Endodermal cell (in vitro differentiated cells): ENCODE measurements around the gene NIPAL4. TPM values are rescaled to one million over a fixed set of nuclear protein-coding genes. Genes with fewer than 3 reads are reported as not detected.

Source experiments
- DNase-seq: peaks from one replicate; pipeline ENCODE4 v3.0.0-alpha.2; 2017
- H3K27ac ChIP-seq: 2 replicates; pipeline ENCODE4 v1.5.1; 2013; ENCODE audit warnings: mild to moderate bottlenecking, low read depth, low read length, moderate library complexity
- H3K27me3 ChIP-seq: 2 replicates; pipeline ENCODE4 v1.6.1; 2013; ENCODE audit warnings: mild to moderate bottlenecking, low read length, moderate library complexity; ENCODE audit not compliant: insufficient read depth, control insufficient read depth, poor library complexity, severe bottlenecking
- H3K36me3 ChIP-seq: 2 replicates; pipeline ENCODE4 v1.7.0; 2013; ENCODE audit warnings: mild to moderate bottlenecking, low read length, moderate library complexity; ENCODE audit not compliant: control insufficient read depth, insufficient read depth
- H3K4me1 ChIP-seq: one replicate; pipeline ENCODE4 v1.7.0; 2013; ENCODE audit warnings: low read length; ENCODE audit not compliant: control insufficient read depth, insufficient read depth
- H3K4me3 ChIP-seq: 2 replicates; pipeline ENCODE4 v1.5.1; 2013; ENCODE audit warnings: mild to moderate bottlenecking, low read length, moderate library complexity
- H3K9ac ChIP-seq: 2 replicates; pipeline ENCODE4 v1.6.1; 2013; ENCODE audit warnings: mild to moderate bottlenecking, low read length, moderate library complexity; ENCODE audit not compliant: poor library complexity, severe bottlenecking; ENCODE audit errors: extremely low read depth
- H3K9me3 ChIP-seq: 2 replicates; pipeline ENCODE4 v1.6.1; 2013; ENCODE audit warnings: mild to moderate bottlenecking, low read length, moderate library complexity; ENCODE audit not compliant: control insufficient read depth
- H3K27ac Mint-ChIP-seq: 2 replicates; pipeline ENCODE4 v1.8.0; 2020; ENCODE audit warnings: mixed read lengths
- H3K27me3 Mint-ChIP-seq: 2 replicates; pipeline ENCODE4 v1.8.0; 2021; ENCODE audit warnings: mild to moderate bottlenecking, mixed read lengths; ENCODE audit not compliant: insufficient read depth
- H3K36me3 Mint-ChIP-seq: 2 replicates; pipeline ENCODE4 v1.8.0; 2020; ENCODE audit warnings: low read depth, mixed read lengths
- H3K4me1 Mint-ChIP-seq: 2 replicates; pipeline ENCODE4 v1.8.0; 2020; ENCODE audit warnings: mixed read lengths
- H3K4me3 Mint-ChIP-seq: 2 replicates; pipeline ENCODE4 v1.8.0; 2020; ENCODE audit warnings: mild to moderate bottlenecking, moderate library complexity, mixed read lengths
- H3K9me3 Mint-ChIP-seq: 2 replicates; pipeline ENCODE4 v1.8.0; 2020; ENCODE audit warnings: mild to moderate bottlenecking, mixed read lengths
- WGBS, 2 experiments: methylation state at CpG; one replicate each; pipeline versions ENCODE4 v1.1.5 to v1.1.7; 2013; ENCODE audit warnings: missing lambda C conversion rate in 2 of 2, mixed read lengths in 1 of 2; ENCODE audit not compliant: insufficient coverage in 1 of 2, insufficient read length in 1 of 2; 5-methylcytosine and 5-hydroxymethylcytosine counted together
- total RNA-seq, 2 donors: library from RNA; stranded (reverse); fragmentation: NEBNext Ultra II Directional in 1 of 2; extraction: Animal tissue kit (Norgen Biotek cat#: 25700) in 1 of 2; gene quantifications; 2 replicates in 1 of 2; 3 replicates in 1 of 2; pipeline ENCODE4 v1.2.1, GENCODE V29; 2021
- TF ChIP-seq, protein P1 (sequence below): fragments of 200-600 bp; sonication (generic); conservative IDR thresholded peaks from 2 replicates; pipeline ENCODE4 v1.5.0; 2021; ENCODE audit warnings: antibody characterized with exemption, mild to moderate bottlenecking

Gene NIPAL4
- total RNA-seq, 2 donors from 2014 or later = not detected

DNA sequence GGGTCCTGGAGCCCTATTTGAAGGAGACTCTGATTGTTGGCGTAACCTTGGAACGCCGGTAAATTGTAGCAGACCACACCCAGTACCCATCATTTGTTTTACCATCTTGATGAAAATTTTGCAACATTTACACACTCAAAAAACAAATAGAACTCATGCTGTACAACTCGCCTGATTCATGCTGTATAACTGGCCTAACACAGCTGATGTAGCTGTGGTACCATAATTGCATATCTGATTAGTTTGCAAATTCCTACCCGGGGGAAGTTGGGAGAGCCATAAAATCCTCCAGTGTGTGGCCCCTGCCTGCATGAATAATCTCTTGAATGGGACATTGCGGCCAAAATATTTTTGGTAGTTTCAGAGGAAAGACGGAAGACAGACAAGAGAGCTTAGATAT is 9.7 kb downstream of the NIPAL4 start:
- DNase-seq = no peak
- Histone ChIP-seq H3K27me3 (no peaks in the 10 kb centered on the region), H3K36me3 (peaks cover 25% of the 10 kb centered on the region), H3K9me3 (no peaks in the 10 kb centered on the region), H3K27ac (no peak overlapping the region), H3K9ac (no peak overlapping the region), H3K4me1 (no peaks in the 10 kb centered on the region), H3K4me3 (no peak overlapping the region)
- H3K4me3 Mint-ChIP-seq = no peak overlapping the region
- TF ChIP-seq, protein P1, sequence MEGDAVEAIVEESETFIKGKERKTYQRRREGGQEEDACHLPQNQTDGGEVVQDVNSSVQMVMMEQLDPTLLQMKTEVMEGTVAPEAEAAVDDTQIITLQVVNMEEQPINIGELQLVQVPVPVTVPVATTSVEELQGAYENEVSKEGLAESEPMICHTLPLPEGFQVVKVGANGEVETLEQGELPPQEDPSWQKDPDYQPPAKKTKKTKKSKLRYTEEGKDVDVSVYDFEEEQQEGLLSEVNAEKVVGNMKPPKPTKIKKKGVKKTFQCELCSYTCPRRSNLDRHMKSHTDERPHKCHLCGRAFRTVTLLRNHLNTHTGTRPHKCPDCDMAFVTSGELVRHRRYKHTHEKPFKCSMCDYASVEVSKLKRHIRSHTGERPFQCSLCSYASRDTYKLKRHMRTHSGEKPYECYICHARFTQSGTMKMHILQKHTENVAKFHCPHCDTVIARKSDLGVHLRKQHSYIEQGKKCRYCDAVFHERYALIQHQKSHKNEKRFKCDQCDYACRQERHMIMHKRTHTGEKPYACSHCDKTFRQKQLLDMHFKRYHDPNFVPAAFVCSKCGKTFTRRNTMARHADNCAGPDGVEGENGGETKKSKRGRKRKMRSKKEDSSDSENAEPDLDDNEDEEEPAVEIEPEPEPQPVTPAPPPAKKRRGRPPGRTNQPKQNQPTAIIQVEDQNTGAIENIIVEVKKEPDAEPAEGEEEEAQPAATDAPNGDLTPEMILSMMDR = no peak
- peaks cover 5% of the 10 kb centered on the region for H3K27me3 Mint-ChIP-seq
- WGBS, 2 experiments = 89 to 91% methylated on average over 6 to 7 of the region's 7 CpGs
- H3K4me1 Mint-ChIP-seq = peaks cover 5% of the 10 kb centered on the region
- H3K9me3 Mint-ChIP-seq = no peaks in the 10 kb centered on the region
- peaks cover 13% of the 10 kb centered on the region for H3K36me3 Mint-ChIP-seq
- no peak overlapping the region for H3K27ac Mint-ChIP-seq

DNA sequence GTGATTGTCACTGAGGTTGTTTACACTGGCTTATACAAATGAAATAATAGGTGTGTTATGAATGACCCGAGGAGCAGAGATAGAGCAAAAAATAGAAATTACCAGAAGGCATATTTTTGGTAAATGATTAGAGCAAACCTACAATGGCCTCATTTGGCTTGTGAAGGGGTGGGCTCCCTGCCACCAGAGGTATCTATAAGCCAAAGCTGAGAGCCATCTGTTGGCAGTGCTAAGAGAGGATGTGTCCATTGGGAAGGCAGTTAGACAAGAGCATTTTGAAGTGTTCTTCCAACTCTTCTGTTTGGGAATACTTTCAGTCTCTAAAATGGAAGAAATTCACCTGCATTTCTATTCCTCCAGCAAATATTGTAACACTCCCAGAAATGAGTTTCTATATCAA is 10.6 kb downstream of the NIPAL4 start:
- no peak overlapping the region for H3K4me3 ChIP-seq
- no peak overlapping the region for H3K4me3 Mint-ChIP-seq
- no peaks in the 10 kb centered on the region for H3K9me3 ChIP-seq
- TF ChIP-seq, protein P1 = no peak
- no peaks in the 10 kb centered on the region for H3K4me1 ChIP-seq
- WGBS, 2 experiments = 95 to 100% methylated on average over 1 of the region's 1 CpG
- no peak overlapping the region for H3K27ac Mint-ChIP-seq
- no peaks in the 10 kb centered on the region for H3K27me3 ChIP-seq
- no peak overlapping the region for H3K27ac ChIP-seq
- H3K9me3 Mint-ChIP-seq = no peaks in the 10 kb centered on the region
- H3K4me1 Mint-ChIP-seq = peaks cover 5% of the 10 kb centered on the region
- peaks cover 19% of the 10 kb centered on the region for H3K36me3 Mint-ChIP-seq
- H3K27me3 Mint-ChIP-seq = peaks cover under 1% of the 10 kb centered on the region
- peaks cover 34% of the 10 kb centered on the region for H3K36me3 ChIP-seq
- H3K9ac ChIP-seq = no peak overlapping the region
- no peak for DNase-seq

DNA sequence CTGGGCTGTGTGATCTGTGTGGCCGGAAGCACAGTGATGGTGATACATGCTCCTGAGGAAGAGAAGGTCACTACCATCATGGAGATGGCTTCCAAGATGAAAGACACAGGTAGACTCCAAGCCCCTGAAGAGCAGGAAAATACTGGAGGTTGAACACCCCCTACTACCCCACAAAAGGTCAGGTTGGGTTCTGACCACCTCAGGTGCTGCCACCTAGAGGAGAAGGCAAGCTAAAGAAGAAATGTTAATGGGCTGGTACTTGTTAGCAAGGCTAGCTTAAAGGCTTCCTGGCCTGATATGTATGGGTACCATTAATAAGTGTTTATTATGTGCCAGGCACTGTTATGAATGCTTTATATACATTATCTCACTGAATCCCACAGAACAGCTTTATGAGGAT is 11.7 kb downstream of the NIPAL4 start:
- peak; percentile 80 for DNase-seq
- H3K4me1 ChIP-seq = peaks cover 2% of the 10 kb centered on the region
- H3K27ac Mint-ChIP-seq = no peak overlapping the region
- no peaks in the 10 kb centered on the region for H3K9me3 ChIP-seq
- no peaks in the 10 kb centered on the region for H3K9me3 Mint-ChIP-seq
- TF ChIP-seq, protein P1 = peak; percentile 88
- H3K27me3 ChIP-seq = no peaks in the 10 kb centered on the region
- H3K4me3 ChIP-seq = no peak overlapping the region
- peaks cover 7% of the 10 kb centered on the region for H3K4me1 Mint-ChIP-seq
- peaks cover 45% of the 10 kb centered on the region for H3K36me3 ChIP-seq
- H3K36me3 Mint-ChIP-seq = peaks cover 21% of the 10 kb centered on the region
- no peaks in the 10 kb centered on the region for H3K27me3 Mint-ChIP-seq
- H3K9ac ChIP-seq = no peak overlapping the region
- WGBS, 2 experiments = 100% methylated on average over 1 of the region's 1 CpG; no CpG with 5 or more reads in 1 of the 2 experiments
- no peak overlapping the region for H3K27ac ChIP-seq
- no peak overlapping the region for H3K4me3 Mint-ChIP-seq
